WI38 (cell line): Measurements from ENCODE around the gene ZDHHC11.

Experiments used
- H3K4me3 ChIP-seq: 2 replicates; pipeline ENCODE4 v1.5.1; 2011; ENCODE audit warnings: low read depth, mild to moderate bottlenecking, control low read depth, low read length
- CTCF ChIP-seq: IDR thresholded peaks from 2 replicates; pipeline ENCODE4 v1.5.1; 2012; ENCODE audit warnings: low read depth, mild to moderate bottlenecking, control low read depth, low read length

The ZDHHC11 gene

GRCh38 chr5:862367-863243 is 11.8 kb upstream of the ZDHHC11 start:
- no peak for TF ChIP-seq CTCF
- H3K4me3 ChIP-seq, result no peak overlapping the region

GRCh38 chr5:861442-862366 is 10.9 kb upstream of the ZDHHC11 start:
- no peak overlapping the region for H3K4me3 ChIP-seq
- no peak for TF ChIP-seq CTCF

- TF ChIP-seq CTCF, result no peak
- H3K4me3 ChIP-seq, result no peak overlapping the region
These were observed 9.8 kb upstream of the ZDHHC11 start for GRCh38 chr5:860506-861150.

- H3K4me3 ChIP-seq, result no peak overlapping the region
- no peak for TF ChIP-seq CTCF
These were observed 9.1 kb upstream of the ZDHHC11 start for GRCh38 chr5:859798-860296.

- H3K4me3 ChIP-seq, result no peak overlapping the region
- TF ChIP-seq CTCF, result no peak
These were observed 8.6 kb upstream of the ZDHHC11 start for GRCh38 chr5:859391-859790.

GRCh38 chr5:858726-859125 is 7.9 kb upstream of the ZDHHC11 start:
- no peak for TF ChIP-seq CTCF
- H3K4me3 ChIP-seq, result no peak overlapping the region
